PC-9 (cell line): ENCODE measurements around the gene RPA4.

ENCODE experiments used
- CTCF ChIP-seq: fragments of 200-600 bp; sonication (generic); conservative IDR thresholded peaks from 2 replicates; pipeline ENCODE4 v1.6.1; 2017; ENCODE audit warnings: mixed run types, antibody characterized with exemption, mild to moderate bottlenecking, moderate library complexity
- EZH2 ChIP-seq: fragments of 200-600 bp; sonication (generic); IDR thresholded peaks from 2 replicates; pipeline ENCODE4 v1.8.0; 2017; ENCODE audit warnings: antibody characterized with exemption, low read depth

GRCh38 chrX:96909291-96909690 lies 25.6 kb downstream of the RPA4 start:
- TF ChIP-seq CTCF, result no peak
- no peak for TF ChIP-seq EZH2
